Nephron progenitor cell (in vitro differentiated cells): Measurements from ENCODE around the gene ZMIZ1.
"Not testable (repeated sequence)": the region's sequence is repeated elsewhere in the genome, so short reads cannot be mapped to it uniquely, and the experiment has no call there.

ENCODE experiments used
- DNase-seq: peaks from one replicate; pipeline ENCODE4 v3.0.0; 2021
- H3K27ac Mint-ChIP-seq: 2 replicates; pipeline ENCODE4 v1.8.0; 2021; ENCODE audit warnings: mild to moderate bottlenecking, moderate library complexity, mixed read lengths
- H3K27me3 Mint-ChIP-seq: 2 replicates; pipeline ENCODE4 v1.8.0; 2021; ENCODE audit warnings: mild to moderate bottlenecking, low read depth, mixed read lengths; ENCODE audit not compliant: poor library complexity
- H3K36me3 Mint-ChIP-seq: 2 replicates; pipeline ENCODE4 v1.8.0; 2021; ENCODE audit warnings: low read depth, mixed read lengths
- H3K4me1 Mint-ChIP-seq: 2 replicates; pipeline ENCODE4 v1.8.0; 2021; ENCODE audit warnings: mixed read lengths
- H3K4me3 Mint-ChIP-seq: 2 replicates; pipeline ENCODE4 v1.8.0; 2021; ENCODE audit warnings: mild to moderate bottlenecking, moderate library complexity, mixed read lengths
- H3K9me3 Mint-ChIP-seq: 2 replicates; pipeline ENCODE4 v1.8.0; 2021; ENCODE audit warnings: mild to moderate bottlenecking, moderate library complexity, mixed read lengths
- CTCF ChIP-seq: fragments of 200-600 bp; sonication (generic); IDR thresholded peaks from 2 replicates; pipeline ENCODE4 v1.5.0; 2021; ENCODE audit warnings: antibody characterized with exemption

The ZMIZ1 gene

GRCh38 chr10:79277579-79278269 is 209.0 kb downstream of the ZMIZ1 start:
- Mint-ChIP-seq H3K27ac (peak overlapping the region; percentile 64), H3K27me3 (peaks cover 9% of the 10 kb centered on the region), H3K36me3 (peaks cover 46% of the 10 kb centered on the region), H3K4me1 (peaks cover 55% of the 10 kb centered on the region), H3K9me3 (peaks cover 3% of the 10 kb centered on the region), H3K4me3 (no peak overlapping the region)
- no peak for TF ChIP-seq CTCF
- no peak for DNase-seq

- H3K4me3 Mint-ChIP-seq, H3K27ac Mint-ChIP-seq, DNase-seq, H3K27me3 Mint-ChIP-seq, H3K9me3 Mint-ChIP-seq: not testable (repeated sequence)
- H3K4me1 Mint-ChIP-seq: peaks cover 50% of the 10 kb centered on the region
- peaks cover 46% of the 10 kb centered on the region for H3K36me3 Mint-ChIP-seq
Measured at GRCh38 chr10:79279047-79279446, 210.3 kb downstream of the ZMIZ1 start.

- peaks cover 3% of the 10 kb centered on the region for H3K9me3 Mint-ChIP-seq
- peaks cover 9% of the 10 kb centered on the region for H3K27me3 Mint-ChIP-seq
- H3K4me1 Mint-ChIP-seq: peaks cover 50% of the 10 kb centered on the region
- H3K36me3 Mint-ChIP-seq: peaks cover 53% of the 10 kb centered on the region
- no peak overlapping the region for H3K4me3 Mint-ChIP-seq
- no peak for TF ChIP-seq CTCF
- DNase-seq: no peak
- H3K27ac Mint-ChIP-seq: no peak overlapping the region
Measured at GRCh38 chr10:79280956-79281355, 212.2 kb downstream of the ZMIZ1 start.

GRCh38 chr10:79282388-79282787 is 213.6 kb downstream of the ZMIZ1 start:
- H3K36me3 Mint-ChIP-seq: peaks cover 49% of the 10 kb centered on the region
- peaks cover 3% of the 10 kb centered on the region for H3K9me3 Mint-ChIP-seq
- peak overlapping the region; percentile 74 for H3K27ac Mint-ChIP-seq
- H3K27me3 Mint-ChIP-seq: peaks cover 6% of the 10 kb centered on the region
- peaks cover 47% of the 10 kb centered on the region for H3K4me1 Mint-ChIP-seq
- no peak for TF ChIP-seq CTCF
- peak; percentile 14 for DNase-seq
- H3K4me3 Mint-ChIP-seq: no peak overlapping the region

GRCh38 chr10:79283616-79284015 is 214.8 kb downstream of the ZMIZ1 start:
- no peak for TF ChIP-seq CTCF
- Mint-ChIP-seq H3K9me3 (peaks cover 3% of the 10 kb centered on the region), H3K36me3 (peaks cover 41% of the 10 kb centered on the region), H3K4me3 (no peak overlapping the region), H3K4me1 (peaks cover 42% of the 10 kb centered on the region), H3K27ac (peak overlapping the region; percentile 15), H3K27me3 (peaks cover 6% of the 10 kb centered on the region)
- DNase-seq: no peak

GRCh38 chr10:79284158-79284871 is 215.5 kb downstream of the ZMIZ1 start:
- Mint-ChIP-seq H3K27ac (peak overlapping the region; percentile 15), H3K4me3 (no peak overlapping the region), H3K4me1 (peaks cover 42% of the 10 kb centered on the region), H3K36me3 (peaks cover 38% of the 10 kb centered on the region), H3K27me3 (peaks cover 6% of the 10 kb centered on the region), H3K9me3 (peaks cover 2% of the 10 kb centered on the region)
- no peak for DNase-seq
- no peak for TF ChIP-seq CTCF
